WI38 (cell line): ENCODE data around the gene SHISA2.

Source experiments
- H3K4me3 ChIP-seq: 2 replicates; pipeline ENCODE4 v1.5.1; 2011; ENCODE audit warnings: low read depth, mild to moderate bottlenecking, control low read depth, low read length
- TF ChIP-seq, protein P1 (sequence below): IDR thresholded peaks from 2 replicates; pipeline ENCODE4 v1.5.1; 2012; ENCODE audit warnings: low read depth, mild to moderate bottlenecking, control low read depth, low read length

SHISA2 gene

DNA sequence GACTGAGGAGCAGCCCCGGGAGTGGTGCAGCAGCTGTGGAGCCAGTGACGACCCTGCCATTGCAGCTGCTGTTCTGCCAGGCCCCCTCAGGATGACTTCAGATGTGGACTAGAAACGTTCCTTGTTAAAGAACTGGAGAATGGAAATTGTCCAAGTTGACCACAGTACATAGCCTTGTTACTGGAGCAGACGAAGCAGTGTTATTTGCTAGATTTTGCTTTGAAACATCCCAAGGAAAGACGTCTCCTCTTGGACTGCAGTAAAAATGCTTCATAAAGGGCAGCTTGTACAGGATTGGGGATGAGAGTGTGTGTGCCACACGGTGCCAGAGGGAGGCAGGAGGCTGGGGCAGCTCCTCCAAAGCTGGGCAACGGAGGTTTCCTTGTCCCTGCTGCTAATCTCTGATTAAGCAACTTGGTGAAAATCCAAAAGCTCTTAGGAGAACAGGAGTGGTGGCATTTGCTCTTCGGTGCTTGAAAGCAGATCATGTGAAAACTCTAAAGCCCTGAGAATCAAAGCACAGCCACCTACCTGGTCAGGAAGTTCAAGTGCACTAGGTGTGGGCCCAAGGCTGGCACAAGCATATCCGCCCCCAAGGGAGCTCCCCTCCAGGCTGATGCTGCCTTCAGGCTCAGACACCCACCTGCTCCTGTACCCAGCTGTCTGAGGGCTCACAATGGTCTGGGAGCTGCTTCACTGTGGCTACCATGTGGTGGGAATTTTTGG, 34.5 kb downstream of the SHISA2 start:
- H3K4me3 ChIP-seq = no peak overlapping the region
- TF ChIP-seq, protein P1, sequence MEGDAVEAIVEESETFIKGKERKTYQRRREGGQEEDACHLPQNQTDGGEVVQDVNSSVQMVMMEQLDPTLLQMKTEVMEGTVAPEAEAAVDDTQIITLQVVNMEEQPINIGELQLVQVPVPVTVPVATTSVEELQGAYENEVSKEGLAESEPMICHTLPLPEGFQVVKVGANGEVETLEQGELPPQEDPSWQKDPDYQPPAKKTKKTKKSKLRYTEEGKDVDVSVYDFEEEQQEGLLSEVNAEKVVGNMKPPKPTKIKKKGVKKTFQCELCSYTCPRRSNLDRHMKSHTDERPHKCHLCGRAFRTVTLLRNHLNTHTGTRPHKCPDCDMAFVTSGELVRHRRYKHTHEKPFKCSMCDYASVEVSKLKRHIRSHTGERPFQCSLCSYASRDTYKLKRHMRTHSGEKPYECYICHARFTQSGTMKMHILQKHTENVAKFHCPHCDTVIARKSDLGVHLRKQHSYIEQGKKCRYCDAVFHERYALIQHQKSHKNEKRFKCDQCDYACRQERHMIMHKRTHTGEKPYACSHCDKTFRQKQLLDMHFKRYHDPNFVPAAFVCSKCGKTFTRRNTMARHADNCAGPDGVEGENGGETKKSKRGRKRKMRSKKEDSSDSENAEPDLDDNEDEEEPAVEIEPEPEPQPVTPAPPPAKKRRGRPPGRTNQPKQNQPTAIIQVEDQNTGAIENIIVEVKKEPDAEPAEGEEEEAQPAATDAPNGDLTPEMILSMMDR = no peak

DNA sequence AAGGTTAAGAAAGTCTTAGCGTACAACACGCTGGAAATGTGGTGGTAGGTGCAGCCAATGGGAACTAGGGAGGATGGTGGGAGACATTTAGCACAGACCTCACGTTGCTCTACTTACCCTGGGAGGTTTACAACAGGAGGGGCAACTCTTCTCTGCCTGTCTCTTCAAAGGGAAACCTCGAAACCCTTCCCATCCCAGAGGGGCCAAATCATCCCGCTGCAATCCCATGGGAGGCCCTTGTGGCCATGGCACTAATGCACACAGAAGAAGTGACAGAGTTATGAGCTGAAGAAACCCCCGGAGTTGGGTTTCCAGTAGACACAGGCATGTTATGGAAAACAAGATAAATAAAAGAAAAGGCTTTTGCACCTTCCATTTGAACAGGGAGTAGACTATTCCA, 35.6 kb downstream of the SHISA2 start:
- TF ChIP-seq, protein P1 = no peak
- H3K4me3 ChIP-seq = no peak overlapping the region

DNA sequence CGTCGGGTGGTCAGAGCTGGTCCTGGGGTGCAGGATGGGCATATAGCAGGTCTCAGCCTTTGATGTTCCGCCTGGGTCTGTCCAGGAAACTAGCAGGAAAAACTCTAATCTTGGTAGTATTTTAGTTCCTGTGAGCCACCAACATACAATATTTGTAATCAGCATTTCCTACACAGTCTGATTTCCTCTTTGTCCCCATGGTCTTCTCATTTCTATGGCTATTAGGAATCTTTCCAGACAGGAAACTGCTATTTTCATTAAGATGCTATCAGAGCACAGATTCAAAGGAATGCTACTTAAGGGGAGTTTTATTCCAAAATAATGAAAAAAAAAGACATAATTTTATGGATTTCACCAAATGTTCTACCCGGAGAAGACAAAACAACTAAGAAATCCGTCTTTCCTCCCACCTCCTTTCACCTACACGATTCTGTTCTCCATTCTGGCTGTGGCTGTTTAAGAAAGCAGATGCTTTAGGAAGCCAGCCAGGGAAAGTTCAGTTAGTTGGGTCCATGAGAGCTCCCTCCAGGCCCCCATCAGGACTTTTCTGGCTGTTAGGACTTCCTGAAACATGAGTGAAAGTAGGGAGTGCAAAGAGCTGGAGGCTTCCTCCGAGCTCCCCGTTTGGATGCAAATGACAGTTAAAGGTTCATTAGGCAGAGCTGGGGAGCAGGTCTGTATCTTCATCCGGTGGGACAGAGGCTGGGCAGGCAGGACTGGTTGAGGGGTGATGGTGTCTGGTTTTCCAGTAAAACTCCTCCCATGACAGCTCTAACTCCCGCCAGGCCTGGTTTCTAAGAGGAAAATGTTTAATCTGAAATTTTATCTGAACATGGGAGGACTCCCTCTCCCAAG, 36.3 kb downstream of the SHISA2 start:
- TF ChIP-seq, protein P1 = no peak
- H3K4me3 ChIP-seq = no peak overlapping the region

DNA sequence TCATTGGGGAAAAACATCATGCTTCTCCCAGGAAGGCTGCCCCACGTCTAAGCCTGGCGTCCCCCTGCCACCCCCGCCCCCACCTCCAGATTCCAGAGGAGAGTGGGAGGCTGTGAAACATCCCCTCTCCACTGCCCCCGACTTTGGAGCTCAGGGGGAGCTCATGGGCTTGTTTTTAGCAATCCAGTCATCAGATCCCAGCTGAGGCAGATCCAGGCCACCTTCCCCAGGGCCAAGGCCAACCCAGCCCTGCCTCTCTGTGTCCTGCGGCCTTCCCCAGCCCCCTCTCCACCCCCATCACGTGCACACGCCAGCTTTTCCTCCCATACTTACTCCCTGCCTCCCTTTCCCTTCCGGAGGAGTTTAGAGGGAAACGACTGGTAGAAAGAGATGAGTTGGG, 38.8 kb downstream of the SHISA2 start:
- H3K4me3 ChIP-seq = no peak overlapping the region
- TF ChIP-seq, protein P1 = no peak

DNA sequence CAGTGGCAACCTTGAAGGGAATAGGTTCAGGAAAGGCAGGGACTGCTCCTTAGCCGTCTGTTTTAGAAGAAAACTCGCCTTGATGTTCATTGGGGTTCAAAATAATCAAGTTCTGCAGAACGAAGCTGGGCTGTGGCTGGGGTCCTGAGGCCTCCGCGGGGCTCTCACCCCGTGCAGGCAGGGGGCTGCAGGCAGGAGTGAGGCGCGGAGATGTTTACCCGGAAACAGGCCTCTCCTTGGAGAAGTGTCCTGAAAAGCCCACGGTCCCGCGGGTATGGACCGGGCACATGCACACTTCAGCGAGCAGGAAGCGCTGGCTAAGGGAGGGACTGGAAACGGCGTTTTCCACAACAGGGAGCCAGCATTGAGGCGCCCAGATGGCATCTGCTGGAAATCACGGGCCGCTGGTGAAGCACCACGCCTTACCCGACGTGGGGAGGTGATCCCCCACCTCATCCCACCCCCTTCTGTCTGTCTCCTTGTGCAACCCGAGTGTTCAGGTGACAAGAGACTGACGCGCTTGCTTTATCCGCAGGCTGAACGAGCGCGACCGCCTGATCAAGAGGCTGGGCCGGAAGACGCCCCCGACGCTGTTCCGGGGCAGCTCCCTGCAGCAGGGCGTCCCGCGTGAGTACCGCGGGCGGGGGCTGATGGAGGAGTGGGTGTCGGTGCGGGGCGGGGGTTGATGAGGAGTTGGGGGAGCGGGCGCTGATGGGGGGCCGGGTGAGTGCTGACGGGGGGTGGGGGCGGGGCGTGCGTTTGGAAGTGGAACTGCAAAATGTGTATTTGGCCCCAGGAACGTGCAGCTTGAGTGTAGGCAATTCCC, 39.6 kb downstream of the SHISA2 start:
- H3K4me3 ChIP-seq = no peak overlapping the region
- TF ChIP-seq, protein P1 = no peak

DNA sequence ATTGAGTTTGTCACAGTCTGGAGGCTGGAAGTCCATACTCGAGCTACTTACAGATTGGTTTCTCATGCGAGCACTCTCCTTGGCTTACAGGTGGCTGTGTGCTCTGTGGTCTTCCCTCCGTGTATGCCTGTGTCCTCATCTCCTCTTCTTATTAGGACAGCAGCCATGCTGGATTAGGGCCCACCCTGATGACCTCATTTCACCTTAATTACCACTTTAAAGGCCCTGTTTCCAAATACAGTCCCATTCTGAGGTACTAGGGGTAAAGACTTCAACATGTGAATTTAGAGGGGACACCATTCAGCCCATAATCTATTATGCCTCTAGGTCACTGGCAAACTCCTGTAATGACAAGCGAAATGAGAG, 40.6 kb downstream of the SHISA2 start:
- TF ChIP-seq, protein P1 = no peak
- H3K4me3 ChIP-seq = no peak overlapping the region
